PFSK-1 (cell line): ENCODE measurements around the gene XXYLT1.

Source experiments
- FOXP2 ChIP-seq: optimal IDR thresholded peaks from 2 replicates; pipeline ENCODE3; 2011; ENCODE audit warnings: borderline replicate concordance, control low read depth, inconsistent platforms; ENCODE audit not compliant: insufficient read depth; ENCODE audit errors: extremely low read length, extremely low read depth
- POLR2AphosphoS5 ChIP-seq: IDR thresholded peaks from 2 replicates; pipeline ENCODE4 v1.6.1; 2012; ENCODE audit warnings: low read depth, mild to moderate bottlenecking, control low read depth, low read length, moderate library complexity
- REST ChIP-seq, 2 experiments: IDR thresholded peaks; 2 replicates each; pipeline versions ENCODE4 v1.6.1 to v1.8.0; 2011 to 2012; ENCODE audit warnings: low read depth in 2 of 2, low read length in 2 of 2, control low read depth in 1 of 2, inconsistent platforms in 1 of 2, mild to moderate bottlenecking in 1 of 2, moderate library complexity in 1 of 2; ENCODE audit not compliant: insufficient read depth in 1 of 2
- SIN3A ChIP-seq: IDR thresholded peaks from 2 replicates; pipeline ENCODE4 v1.6.1; 2012; ENCODE audit warnings: mild to moderate bottlenecking, low read length, moderate library complexity, borderline replicate concordance; ENCODE audit not compliant: insufficient read depth
- TAF1 ChIP-seq: IDR thresholded peaks from 2 replicates; pipeline ENCODE4 v1.6.1; 2012; ENCODE audit warnings: low read length, control low read depth, borderline replicate concordance; ENCODE audit not compliant: insufficient read depth

The XXYLT1 gene

GRCh38 chr3:195101927-195102608 lies 168.9 kb downstream of the XXYLT1 start:
- TF ChIP-seq TAF1 (no peak), SIN3A (no peak), REST (IDR thresholded peaks at IDR 0.05; ENCODE audit: insufficient read depth in 1 of 2, low read depth in 2 of 2, low read length in 2 of 2) (no peak), FOXP2 (no peak), POLR2AphosphoS5 (no peak)

GRCh38 chr3:195101001-195101583 lies 169.9 kb downstream of the XXYLT1 start:
- no peak for TF ChIP-seq TAF1
- no peak for TF ChIP-seq SIN3A
- no peak for TF ChIP-seq REST (IDR thresholded peaks at IDR 0.05; ENCODE audit: insufficient read depth in 1 of 2, low read depth in 2 of 2, low read length in 2 of 2)
- TF ChIP-seq POLR2AphosphoS5, result no peak
- no peak for TF ChIP-seq FOXP2

GRCh38 chr3:195099951-195100785 lies 170.8 kb downstream of the XXYLT1 start:
- TF ChIP-seq FOXP2, result no peak
- TF ChIP-seq POLR2AphosphoS5, result no peak

- TF ChIP-seq SIN3A (no peak), FOXP2 (no peak), POLR2AphosphoS5 (no peak), TAF1 (no peak), REST (IDR thresholded peaks at IDR 0.05; ENCODE audit: insufficient read depth in 1 of 2, low read depth in 2 of 2, low read length in 2 of 2) (no peak)
Observed at GRCh38 chr3:195098741-195099525, 172.0 kb downstream of the XXYLT1 start.
